DOHH2 (cell line): Measurements from ENCODE around the gene HSD17B11.

Source experiments
- EZH2phosphoT487 ChIP-seq: fragments of 200-600 bp; sonication (generic); IDR thresholded peaks from 2 replicates; pipeline ENCODE4 v1.6.1; 2017; ENCODE audit warnings: borderline replicate concordance, mild to moderate bottlenecking, antibody characterized with exemption, low read length, moderate library complexity, mixed read lengths
- TF ChIP-seq, protein P1 (sequence below): fragments of 200-600 bp; sonication (generic); IDR thresholded peaks from one replicate; pipeline ENCODE4 v1.5.1; 2014; ENCODE audit warnings: antibody characterized with exemption, mild to moderate bottlenecking, low read depth, low read length; ENCODE audit not compliant: poor library complexity, severe bottlenecking

DNA sequence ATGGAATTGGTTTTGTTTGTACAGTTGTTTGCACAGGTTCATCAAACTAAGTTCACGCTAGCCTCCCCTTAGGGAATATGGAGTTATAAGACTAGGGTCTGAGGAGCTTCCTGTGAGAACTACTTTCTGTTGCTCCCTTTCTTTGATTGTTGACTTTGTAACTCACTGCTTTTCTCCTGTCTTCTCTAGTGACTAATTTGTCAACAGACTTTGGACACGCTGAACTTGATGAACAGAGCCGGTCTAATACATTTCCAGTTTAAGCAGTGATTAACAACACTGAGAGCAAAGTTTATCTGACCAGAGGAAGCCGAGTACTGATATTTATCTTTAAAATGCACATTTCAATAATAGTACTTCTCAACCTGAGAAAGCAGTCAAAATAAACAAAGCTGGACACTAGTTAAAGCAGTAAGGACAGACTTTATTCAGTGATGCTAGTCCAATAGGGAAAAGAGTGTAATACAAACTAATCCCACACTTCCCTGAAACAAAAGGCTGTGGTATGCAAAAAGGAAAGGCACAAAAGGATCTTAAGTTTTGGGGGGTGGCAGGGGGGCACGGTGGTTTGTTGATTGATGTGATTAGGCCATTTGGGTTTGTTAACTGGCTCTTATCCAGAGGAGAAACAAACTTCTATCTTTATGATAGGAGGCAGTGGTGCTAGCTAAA, 28.7 kb upstream of the HSD17B11 start:
- TF ChIP-seq, protein P1, sequence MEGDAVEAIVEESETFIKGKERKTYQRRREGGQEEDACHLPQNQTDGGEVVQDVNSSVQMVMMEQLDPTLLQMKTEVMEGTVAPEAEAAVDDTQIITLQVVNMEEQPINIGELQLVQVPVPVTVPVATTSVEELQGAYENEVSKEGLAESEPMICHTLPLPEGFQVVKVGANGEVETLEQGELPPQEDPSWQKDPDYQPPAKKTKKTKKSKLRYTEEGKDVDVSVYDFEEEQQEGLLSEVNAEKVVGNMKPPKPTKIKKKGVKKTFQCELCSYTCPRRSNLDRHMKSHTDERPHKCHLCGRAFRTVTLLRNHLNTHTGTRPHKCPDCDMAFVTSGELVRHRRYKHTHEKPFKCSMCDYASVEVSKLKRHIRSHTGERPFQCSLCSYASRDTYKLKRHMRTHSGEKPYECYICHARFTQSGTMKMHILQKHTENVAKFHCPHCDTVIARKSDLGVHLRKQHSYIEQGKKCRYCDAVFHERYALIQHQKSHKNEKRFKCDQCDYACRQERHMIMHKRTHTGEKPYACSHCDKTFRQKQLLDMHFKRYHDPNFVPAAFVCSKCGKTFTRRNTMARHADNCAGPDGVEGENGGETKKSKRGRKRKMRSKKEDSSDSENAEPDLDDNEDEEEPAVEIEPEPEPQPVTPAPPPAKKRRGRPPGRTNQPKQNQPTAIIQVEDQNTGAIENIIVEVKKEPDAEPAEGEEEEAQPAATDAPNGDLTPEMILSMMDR = no peak
- TF ChIP-seq EZH2phosphoT487 = no peak
